ENCODE data around the gene ANKRD45. TPM values are rescaled to one million over a fixed set of nuclear protein-coding genes. Genes with fewer than 3 reads are reported as not detected.
"Not testable (repeated sequence)": the region's sequence is repeated elsewhere in the genome, so short reads cannot be mapped to it uniquely, and the experiment has no call there.

The ANKRD45 gene
- total RNA-seq, 1 experiment from 2014 or later: 0.44 TPM

DNA sequence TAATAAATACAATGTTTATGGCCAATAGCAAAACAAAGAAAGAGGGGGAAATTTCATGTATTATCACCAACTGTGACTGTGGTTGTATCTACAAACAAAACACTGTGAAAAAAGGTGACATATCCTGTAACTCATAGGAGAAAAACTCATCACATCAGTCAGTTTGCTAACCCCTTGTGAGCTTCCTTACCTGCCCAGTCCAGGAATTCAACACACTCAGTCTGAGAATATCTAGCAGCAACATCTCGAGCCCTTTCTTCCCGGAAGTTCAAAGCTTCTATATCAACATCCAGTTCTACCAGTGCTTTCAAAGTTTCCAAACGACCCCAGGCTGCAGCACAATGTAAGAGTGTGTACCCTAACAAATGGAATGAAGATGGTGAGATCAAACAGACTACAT, 23.0 kb downstream of the ANKRD45 start:
- Histone ChIP-seq H3K9ac (ENCODE audit: low read length) (no peak overlapping the region), H4K20me1 (ENCODE audit: insufficient read depth) (no peaks in the 10 kb centered on the region), H2AFZ (ENCODE audit: low read depth, low read length, poor library complexity, severe bottlenecking) (no peak overlapping the region), H3K27me3 (ENCODE audit: insufficient read depth, low read length) (no peaks in the 10 kb centered on the region), H3K36me3 (ENCODE audit: control insufficient read depth in 1 of 2, insufficient read depth in 2 of 2, low read length in 2 of 2) (no peaks in the 10 kb centered on the region), H3K9me2 (ENCODE audit: insufficient read depth) (no peaks in the 10 kb centered on the region), H3K27ac (ENCODE audit: low read depth, low read length) (no peak overlapping the region), H3K4me3 (replicated peaks in 1 of 2; ENCODE audit: low read depth in 1 of 2, low read length in 2 of 2) (no peak overlapping the region), H3K4me1 (ENCODE audit: control insufficient read depth in 1 of 2, insufficient read depth in 2 of 2, low read length in 2 of 2) (no peaks in the 10 kb centered on the region), H3K4me2 (ENCODE audit: low read length) (no peak overlapping the region), H3K79me2 (ENCODE audit: insufficient read depth, low read length) (no peaks in the 10 kb centered on the region), H3K9me3 (ENCODE audit: control insufficient read depth in 1 of 2, insufficient read depth in 1 of 2, low read depth in 1 of 2, low read length in 2 of 2) (no peaks in the 10 kb centered on the region)
- intact Hi-C loops (cut with micrococcal nuclease): no loop called here
- ATAC-seq (no peak), DNase-seq (ENCODE audit: low read depth, low spot score) (no peak)
- CTCF ChIA-PET: no interaction called here
- TF ChIP-seq RAD21 (IDR thresholded peaks at IDR 0.05; ENCODE audit: low read depth) (no peak), POLR2A (IDR thresholded peaks at IDR 0.05; ENCODE audit: borderline replicate concordance, extremely low read depth, insufficient read depth, insufficient read length) (no peak)
- POLR2A ChIA-PET: no interaction called here
- RAD21 ChIA-PET (ENCODE audit: low non-redundant PET in 1 of 2, low total read pairs in 2 of 2, uncharacterized antibody in 2 of 2, unreplicated experiment in 2 of 2): no interaction called here
- BruUV-seq (replicated peaks): no TSS peak

DNA sequence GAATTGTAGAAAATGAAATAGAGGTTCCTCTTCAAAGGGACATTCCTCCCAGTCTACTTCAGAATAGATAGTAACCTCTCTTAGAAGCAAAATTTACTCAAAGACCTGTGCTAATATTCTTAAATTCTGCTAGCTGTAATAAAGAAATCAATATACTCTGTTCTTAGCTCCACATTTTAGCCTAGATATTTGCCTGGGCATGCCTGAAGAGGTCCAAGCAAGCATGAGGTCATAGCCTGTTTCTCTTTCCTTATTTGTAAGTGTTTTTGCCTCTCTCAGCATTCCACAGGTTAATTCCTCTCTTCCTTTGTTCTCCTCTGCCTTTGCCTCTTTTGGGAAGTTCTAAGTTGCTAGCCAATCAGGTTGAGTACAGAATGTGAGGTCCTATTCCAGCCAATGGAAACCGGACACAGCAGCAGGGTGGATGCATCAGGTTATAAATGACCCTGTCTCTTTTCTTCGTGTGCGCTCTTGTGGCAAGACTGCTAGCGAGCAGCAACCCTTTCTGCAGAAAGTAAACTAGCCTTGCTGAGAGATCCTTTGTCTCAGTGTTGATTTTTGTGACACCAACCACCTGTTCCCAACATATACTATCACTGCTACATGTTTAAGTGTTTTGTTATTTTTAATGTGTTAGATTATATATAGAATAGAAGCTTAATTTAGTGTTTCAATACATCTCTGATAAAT, 27.1 kb downstream of the ANKRD45 start:
- H3K4me1 ChIP-seq (ENCODE audit: control insufficient read depth in 1 of 2, insufficient read depth in 2 of 2, low read length in 2 of 2); CTCF ChIA-PET; H4K20me1 ChIP-seq (ENCODE audit: insufficient read depth); ATAC-seq; H3K9me3 ChIP-seq (ENCODE audit: control insufficient read depth in 1 of 2, insufficient read depth in 1 of 2, low read depth in 1 of 2, low read length in 2 of 2); H3K27me3 ChIP-seq (ENCODE audit: insufficient read depth, low read length); POLR2A ChIA-PET; H2AFZ ChIP-seq (ENCODE audit: low read depth, low read length, poor library complexity, severe bottlenecking); BruUV-seq (replicated peaks); H3K36me3 ChIP-seq (ENCODE audit: control insufficient read depth in 1 of 2, insufficient read depth in 2 of 2, low read length in 2 of 2); DNase-seq (ENCODE audit: low read depth, low spot score); H3K4me3 ChIP-seq (replicated peaks in 1 of 2; ENCODE audit: low read depth in 1 of 2, low read length in 2 of 2); RAD21 ChIA-PET (ENCODE audit: low non-redundant PET in 1 of 2, low total read pairs in 2 of 2, uncharacterized antibody in 2 of 2, unreplicated experiment in 2 of 2); H3K9ac ChIP-seq (ENCODE audit: low read length); H3K27ac ChIP-seq (ENCODE audit: low read depth, low read length); H3K9me2 ChIP-seq (ENCODE audit: insufficient read depth); H3K79me2 ChIP-seq (ENCODE audit: insufficient read depth, low read length); intact Hi-C loops (cut with micrococcal nuclease); H3K4me2 ChIP-seq (ENCODE audit: low read length): not testable (repeated sequence)

DNA sequence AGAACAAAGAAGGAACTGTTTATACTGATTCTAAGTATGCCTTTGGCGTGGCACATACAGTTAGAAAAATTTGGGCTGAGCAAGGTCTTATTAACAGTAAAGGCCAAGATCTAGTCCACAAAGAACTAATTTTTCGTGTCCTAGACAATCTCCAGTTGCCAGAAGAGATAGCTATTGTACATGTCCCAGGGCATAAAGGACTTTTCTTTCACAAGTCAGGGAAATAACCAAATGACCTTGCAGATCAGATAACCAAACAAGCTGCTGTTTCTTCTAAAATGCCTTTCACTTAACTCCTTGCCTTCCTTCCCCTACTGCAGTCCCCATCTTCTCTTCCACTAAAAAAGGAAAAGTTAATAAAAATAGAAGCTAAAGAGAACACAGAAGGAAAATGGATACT, 30.5 kb downstream of the ANKRD45 start:
- Histone ChIP-seq H3K27ac (ENCODE audit: low read depth, low read length) (no peak overlapping the region), H2AFZ (ENCODE audit: low read depth, low read length, poor library complexity, severe bottlenecking) (no peak overlapping the region), H3K9me2 (ENCODE audit: insufficient read depth) (no peaks in the 10 kb centered on the region), H3K4me2 (ENCODE audit: low read length) (no peak overlapping the region), H3K36me3 (ENCODE audit: control insufficient read depth in 1 of 2, insufficient read depth in 2 of 2, low read length in 2 of 2) (no peaks in the 10 kb centered on the region), H4K20me1 (ENCODE audit: insufficient read depth) (no peaks in the 10 kb centered on the region), H3K9ac (ENCODE audit: low read length) (no peak overlapping the region), H3K27me3 (ENCODE audit: insufficient read depth, low read length) (no peaks in the 10 kb centered on the region), H3K4me1 (ENCODE audit: control insufficient read depth in 1 of 2, insufficient read depth in 2 of 2, low read length in 2 of 2) (no peaks in the 10 kb centered on the region), H3K79me2 (ENCODE audit: insufficient read depth, low read length) (no peaks in the 10 kb centered on the region), H3K4me3 (replicated peaks in 1 of 2; ENCODE audit: low read depth in 1 of 2, low read length in 2 of 2) (no peak overlapping the region), H3K9me3 (ENCODE audit: control insufficient read depth in 1 of 2, insufficient read depth in 1 of 2, low read depth in 1 of 2, low read length in 2 of 2) (0 out of 4 replicates have a peak, but pooled peaks cover 0 to 4% of the 10 kb centered on the region in 2 experiments)
- TF ChIP-seq SRF (IDR thresholded peaks at IDR 0.05; ENCODE audit: low read depth) (no peak), RAD21 (IDR thresholded peaks at IDR 0.05; ENCODE audit: low read depth) (no peak), ATF3 (IDR thresholded peaks at IDR 0.05) (no peak), POLR2AphosphoS5 (IDR thresholded peaks at IDR 0.05; ENCODE audit: low read depth, low read length) (no peak), TCF7L2 (IDR thresholded peaks at IDR 0.05; ENCODE audit: borderline replicate concordance, extremely low read depth, insufficient read depth, insufficient read length) (no peak), CEBPB (IDR thresholded peaks at IDR 0.05; ENCODE audit: low read depth) (no peak), SP1 (IDR thresholded peaks at IDR 0.05; ENCODE audit: low read depth) (no peak), CTCF (IDR thresholded peaks at IDR 0.05 in 2 of 3, conservative IDR thresholded peaks at IDR 0.05 in 1 of 3; ENCODE audit: borderline replicate concordance in 1 of 3, insufficient read depth in 1 of 3, low read depth in 2 of 3, low read length in 2 of 3) (no peak), CBX3 (IDR thresholded peaks at IDR 0.05; ENCODE audit: low read depth) (no peak), JUND (IDR thresholded peaks at IDR 0.05) (no peak), ZNF274 (IDR thresholded peaks at IDR 0.05; ENCODE audit: low read depth, low read length) (no peak)
- POLR2A ChIA-PET: no interaction called here
- ATAC-seq (no peak), DNase-seq (ENCODE audit: low read depth, low spot score) (no peak)
- intact Hi-C loops (cut with micrococcal nuclease): no loop called here
- RAD21 ChIA-PET (ENCODE audit: low non-redundant PET in 1 of 2, low total read pairs in 2 of 2, uncharacterized antibody in 2 of 2, unreplicated experiment in 2 of 2): no interaction called here
- no TSS peak for BruUV-seq (replicated peaks)
- CTCF ChIA-PET: no interaction called here

All from HCT116 (cell line).